ENCODE results near the gene TSSK3. TPM values are rescaled to one million over a fixed set of nuclear protein-coding genes. Genes with fewer than 3 reads are reported as not detected.

Gene TSSK3
- total RNA-seq, 2 experiments from 2014 or later, result 0.98 TPM; not detected in 1

- H3K36me3 ChIP-seq (ENCODE audit: insufficient read depth, low read length), result no peaks in the 10 kb centered on the region
- H3K4me1 Mint-ChIP-seq (ENCODE audit: low read depth), result peaks cover 39% of the 10 kb centered on the region
- H3K27ac ChIP-seq (ENCODE audit: low read depth in 1 of 2, low read length in 2 of 2), result no peak overlapping the region
- H3K27me3 ChIP-seq (ENCODE audit: control insufficient read depth in 1 of 2, insufficient read depth in 2 of 2, low read length in 2 of 2), result no peaks in the 10 kb centered on the region
- H3K36me3 Mint-ChIP-seq (ENCODE audit: low read depth), result no peaks in the 10 kb centered on the region
- ChIA-PET POLR2A (interaction anchor here (2.2 kb wide), 1 partner anchor 52 kb away, joined by 5 read pairs; the partner anchor contains the start of gene BSDC1), CTCF (interaction anchor here (1.0 kb wide), 1 partner anchor 9 kb away, joined by 3 read pairs; no protein-coding TSS in a partner anchor)
- ATAC-seq (ENCODE audit: poor library complexity) (no peak), DNase-seq (no peak)
- no peak overlapping the region for H3K4me3 ChIP-seq (ENCODE audit: low read length)
- TF ChIP-seq CTCF (IDR thresholded peaks at IDR 0.05), result no peak
- no peak overlapping the region for H3K4me3 Mint-ChIP-seq
- H3K27ac Mint-ChIP-seq, result no peak overlapping the region
- H3K9me3 Mint-ChIP-seq, result no peaks in the 10 kb centered on the region
- peaks cover 41% of the 10 kb centered on the region for H3K4me1 ChIP-seq (ENCODE audit: insufficient read depth, low read length)
- no peaks in the 10 kb centered on the region for H3K27me3 Mint-ChIP-seq
- intact Hi-C loops (cut with DNase I, micrococcal nuclease), result no loop called here
- H3K9me3 ChIP-seq (ENCODE audit: control insufficient read depth in 1 of 2, insufficient read depth in 1 of 2, low read length in 2 of 2), result no peaks in the 10 kb centered on the region
These were observed 20.4 kb upstream of the TSSK3 start for GRCh38 chr1:32341971-32342370.

- Mint-ChIP-seq H3K4me3 (no peak overlapping the region), H3K4me1 (ENCODE audit: low read depth) (peaks cover 32% of the 10 kb centered on the region), H3K27ac (no peak overlapping the region), H3K27me3 (no peaks in the 10 kb centered on the region), H3K36me3 (ENCODE audit: low read depth) (no peaks in the 10 kb centered on the region), H3K9me3 (no peaks in the 10 kb centered on the region)
- no peak for DNase-seq
- ChIA-PET CTCF (interaction anchor here (1.0 kb wide), 1 partner anchor 8 kb away, joined by 3 read pairs; no protein-coding TSS in a partner anchor), POLR2A (interaction anchor here (2.2 kb wide), 1 partner anchor 52 kb away, joined by 5 read pairs; the partner anchor contains the start of gene BSDC1)
- intact Hi-C loops (cut with DNase I, micrococcal nuclease), result no loop called here
- ATAC-seq (ENCODE audit: poor library complexity), result no peak
- Histone ChIP-seq H3K36me3 (ENCODE audit: insufficient read depth, low read length) (no peaks in the 10 kb centered on the region), H3K27ac (ENCODE audit: low read depth in 1 of 2, low read length in 2 of 2) (no peak overlapping the region), H3K27me3 (ENCODE audit: control insufficient read depth in 1 of 2, insufficient read depth in 2 of 2, low read length in 2 of 2) (no peaks in the 10 kb centered on the region), H3K4me3 (ENCODE audit: low read length) (no peak overlapping the region), H3K4me1 (ENCODE audit: insufficient read depth, low read length) (peaks cover 36% of the 10 kb centered on the region), H3K9me3 (ENCODE audit: control insufficient read depth in 1 of 2, insufficient read depth in 1 of 2, low read length in 2 of 2) (no peaks in the 10 kb centered on the region)
- no peak for TF ChIP-seq CTCF (IDR thresholded peaks at IDR 0.05)
These were observed 19.6 kb upstream of the TSSK3 start for GRCh38 chr1:32342704-32343103.

GRCh38 chr1:32345289-32345827 is 17.0 kb upstream of the TSSK3 start:
- Mint-ChIP-seq H3K27me3 (no peaks in the 10 kb centered on the region), H3K27ac (no peak overlapping the region), H3K4me3 (peak overlapping the region; percentile 13), H3K9me3 (no peaks in the 10 kb centered on the region), H3K4me1 (ENCODE audit: low read depth) (peaks cover 46% of the 10 kb centered on the region), H3K36me3 (ENCODE audit: low read depth) (no peaks in the 10 kb centered on the region)
- POLR2A ChIA-PET, result interaction anchor here (1.1 to 3.4 kb wide), 3 partner anchors 9 to 91 kb away, joined by 3 to 23 read pairs (median 4); partner anchors contain the start of gene MARCKSL1
- no peak overlapping the region for H3K27ac ChIP-seq (ENCODE audit: low read depth in 1 of 2, low read length in 2 of 2)
- peaks cover 0 to 2% of the 10 kb centered on the region in 2 experiments for H3K9me3 ChIP-seq (ENCODE audit: control insufficient read depth in 1 of 2, insufficient read depth in 1 of 2, low read length in 2 of 2)
- no peaks in the 10 kb centered on the region for H3K27me3 ChIP-seq (ENCODE audit: control insufficient read depth in 1 of 2, insufficient read depth in 2 of 2, low read length in 2 of 2)
- H3K36me3 ChIP-seq (ENCODE audit: insufficient read depth, low read length), result no peaks in the 10 kb centered on the region
- ATAC-seq (ENCODE audit: poor library complexity) (peak; percentile 73), DNase-seq (peak in 7 of 14 experiments; percentile 28 to 65 (median 53))
- intact Hi-C loops (cut with DNase I, micrococcal nuclease), result no loop called here
- H3K4me3 ChIP-seq (ENCODE audit: low read length), result no peak overlapping the region
- peaks cover 47% of the 10 kb centered on the region for H3K4me1 ChIP-seq (ENCODE audit: insufficient read depth, low read length)
- CTCF ChIA-PET, result no interaction called here
- no peak for TF ChIP-seq CTCF (IDR thresholded peaks at IDR 0.05)
